SU-DHL-6 (cell line): ENCODE measurements around the gene ATG9B.
A peak's percentile ranks its signal among the peaks of the same experiment; 100 is the strongest.
"Not testable (repeated sequence)": the region's sequence is repeated elsewhere in the genome, so short reads cannot be mapped to it uniquely, and the experiment has no call there.

Experiments
- H2AFZ ChIP-seq: fragments of 200-600 bp; sonication (generic); 2 replicates; pipeline ENCODE4 v1.6.1; 2014; ENCODE audit warnings: low read depth, mild to moderate bottlenecking, moderate library complexity, mixed read lengths, antibody characterized with exemption, low read length; ENCODE audit not compliant: severe bottlenecking
- H3F3A ChIP-seq: fragments of 200-600 bp; shearing (Covaris generic); 2 replicates; pipeline ENCODE4 v1.6.0; 2016; ENCODE audit warnings: antibody characterized with exemption, mild to moderate bottlenecking; ENCODE audit not compliant: insufficient read depth
- H3K27ac ChIP-seq: fragments of 200-600 bp; sonication (generic); 2 replicates; pipeline ENCODE4 v1.5.1; 2016; ENCODE audit warnings: low read depth, mild to moderate bottlenecking, low read length, moderate library complexity, mixed read lengths
- H3K27me3 ChIP-seq: fragments of 200-600 bp; sonication (generic), shearing (Covaris generic); 2 replicates; pipeline ENCODE4 v1.6.0; 2014; ENCODE audit warnings: mild to moderate bottlenecking, low read length
- H3K36me3 ChIP-seq: fragments of 200-600 bp; sonication (generic); 2 replicates; pipeline ENCODE4 v1.6.1; 2014; ENCODE audit warnings: mild to moderate bottlenecking, low read length, mixed read lengths
- H3K4me2 ChIP-seq: fragments of 300-600, 200-600 bp; shearing (Covaris generic), sonication (generic); 2 replicates; pipeline ENCODE4 v1.6.0; 2014; ENCODE audit warnings: low read length, low read depth, mild to moderate bottlenecking; ENCODE audit not compliant: poor library complexity, severe bottlenecking
- H3K4me3 ChIP-seq: fragments of 200-600 bp; sonication (generic); 2 replicates; pipeline ENCODE4 v1.5.1; 2014; ENCODE audit warnings: antibody characterized with exemption, low read length, mild to moderate bottlenecking, mixed read lengths; ENCODE audit not compliant: insufficient read depth, poor library complexity, severe bottlenecking
- H3K79me2 ChIP-seq: fragments of 200-600 bp; sonication (generic); 2 replicates; pipeline ENCODE4 v1.6.1; 2014; ENCODE audit warnings: mild to moderate bottlenecking, low read length, moderate library complexity; ENCODE audit not compliant: insufficient read depth
- H3K9ac ChIP-seq: fragments of 200-600 bp; sonication (generic); 2 replicates; pipeline ENCODE4 v1.7.0; 2014; ENCODE audit warnings: mild to moderate bottlenecking, low read length
- H3K9me2 ChIP-seq: fragments of 200-600 bp; sonication (generic); replicated peaks from 2 replicates; pipeline ENCODE4 v1.6.1; 2014; ENCODE audit warnings: low read length; ENCODE audit not compliant: insufficient read depth
- H3K9me3 ChIP-seq: fragments of 200-600 bp; sonication (generic); 2 replicates; pipeline ENCODE4 v1.6.1; 2014; ENCODE audit warnings: low read length, mixed read lengths; ENCODE audit not compliant: insufficient read depth
- H4K20me1 ChIP-seq: fragments of 200-600 bp; sonication (generic); 2 replicates; pipeline ENCODE4 v1.6.1; 2014; ENCODE audit warnings: low read depth, mild to moderate bottlenecking, antibody characterized with exemption, low read length, moderate library complexity, mixed read lengths
- CTCF ChIP-seq: fragments of 200-600 bp; sonication (generic); IDR thresholded peaks from one replicate; pipeline ENCODE4 v1.5.1; 2017; ENCODE audit warnings: antibody characterized with exemption, mild to moderate bottlenecking, low read length, moderate library complexity; ENCODE audit not compliant: insufficient read depth, poor library complexity, severe bottlenecking
- EZH2phosphoT487 ChIP-seq: fragments of 200-600 bp; sonication (generic), shearing (Covaris generic); conservative IDR thresholded peaks from 2 replicates; pipeline ENCODE4 v1.6.1; 2018; ENCODE audit warnings: mild to moderate bottlenecking, antibody characterized with exemption, low read length, moderate library complexity, mixed read lengths

The ATG9B gene

GRCh38 chr7:151028948-151029501 is 4.7 kb upstream of the ATG9B start:
- no peaks in the 10 kb centered on the region for H3F3A ChIP-seq
- H3K4me2 ChIP-seq: peak overlapping the region; percentile 78
- peaks cover 12% of the 10 kb centered on the region; the same call in 1 of the 2 replicates for H3K79me2 ChIP-seq
- H3K9me3 ChIP-seq: no peaks in the 10 kb centered on the region
- peak overlapping the region; percentile 76 for H3K4me3 ChIP-seq
- H4K20me1 ChIP-seq: no peaks in the 10 kb centered on the region
- peak overlapping the region; percentile 64 for H2AFZ ChIP-seq
- TF ChIP-seq EZH2phosphoT487 (no peak), CTCF (no peak)
- peak overlapping the region; percentile 65 for H3K9ac ChIP-seq
- H3K27ac ChIP-seq: no peak overlapping the region
- H3K36me3 ChIP-seq: no peaks in the 10 kb centered on the region
- H3K9me2 ChIP-seq: no peaks in the 10 kb centered on the region
- H3K27me3 ChIP-seq: no peaks in the 10 kb centered on the region

DNA sequence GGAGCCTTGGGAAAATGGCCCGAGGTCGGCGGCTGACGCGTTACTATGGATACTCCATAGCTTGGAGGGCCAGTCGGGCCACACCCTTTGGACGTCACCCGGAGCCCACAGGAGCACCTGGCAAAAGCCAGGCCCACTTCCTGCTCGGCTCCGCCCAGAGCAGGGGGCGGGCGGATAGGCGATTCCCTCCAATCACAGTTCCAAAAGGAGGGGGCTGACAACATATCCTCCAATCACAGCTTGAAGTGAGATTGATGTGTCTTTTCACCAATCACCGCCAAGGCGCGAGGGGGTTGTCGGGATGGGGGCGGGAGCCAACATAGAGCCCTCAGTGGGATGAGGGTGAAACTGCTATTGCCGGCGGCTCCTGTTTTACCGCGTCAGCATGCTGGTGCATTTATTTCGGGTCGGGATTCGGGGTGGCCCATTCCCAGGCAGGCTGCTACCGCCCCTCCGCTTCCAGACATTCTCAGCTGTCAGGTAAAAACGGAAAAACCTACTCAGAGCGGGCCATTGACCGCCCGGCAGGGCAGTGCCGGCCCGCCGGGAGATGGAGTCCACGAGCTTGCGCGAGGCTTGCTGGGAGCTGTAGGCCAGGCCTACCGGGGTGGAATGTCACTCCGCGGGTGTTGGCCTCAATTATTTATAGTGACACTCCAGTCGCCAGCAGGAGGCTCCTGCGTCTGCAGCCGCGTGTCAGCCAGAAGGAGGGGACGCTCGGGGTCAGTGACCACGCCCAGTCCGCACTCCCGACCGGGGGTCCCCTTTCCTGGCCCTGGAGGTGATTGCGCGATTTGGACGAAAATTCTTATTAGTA is 4.0 kb upstream of the ATG9B start, which contains the start of gene ABCB8:
Gene ABCB8, plus strand, starts transcription at position 320 of the 817 bp plus-strand sequence. Its CDS starts 66 bp downstream, at position 386.
- Histone ChIP-seq H3K79me2 (peaks cover 12% of the 10 kb centered on the region; the same call in 1 of the 2 replicates), H3K27ac (no peak within 1 kb of the TSS), H3K9me2 (no peaks in the 10 kb centered on the region), H3K36me3 (no peaks in the 10 kb centered on the region), H3K4me3 (peak within 1 kb of the TSS; percentile 76), H3K4me2 (peak within 1 kb of the TSS; percentile 78), H3K27me3 (no peaks in the 10 kb centered on the region), H4K20me1 (no peaks in the 10 kb centered on the region), H3F3A (no peaks in the 10 kb centered on the region), H3K9me3 (no peaks in the 10 kb centered on the region), H2AFZ (peak within 1 kb of the TSS; percentile 93), H3K9ac (peak within 1 kb of the TSS; percentile 65)
- TF ChIP-seq CTCF (no peak), EZH2phosphoT487 (no peak)

- not testable (repeated sequence) for H3K27me3 ChIP-seq, H3K27ac ChIP-seq, H3F3A ChIP-seq, H3K9me3 ChIP-seq, H3K36me3 ChIP-seq, H4K20me1 ChIP-seq, H3K9me2 ChIP-seq
- Histone ChIP-seq H3K9ac (peak overlapping the region; percentile 34), H3K4me3 (peak overlapping the region; percentile 59), H2AFZ (peak overlapping the region; percentile 93), H3K4me2 (peak overlapping the region; percentile 67), H3K79me2 (peaks cover 12% of the 10 kb centered on the region; the same call in 1 of the 2 replicates)
Measured at GRCh38 chr7:151027728-151028130, 3.4 kb upstream of the ATG9B start.

DNA sequence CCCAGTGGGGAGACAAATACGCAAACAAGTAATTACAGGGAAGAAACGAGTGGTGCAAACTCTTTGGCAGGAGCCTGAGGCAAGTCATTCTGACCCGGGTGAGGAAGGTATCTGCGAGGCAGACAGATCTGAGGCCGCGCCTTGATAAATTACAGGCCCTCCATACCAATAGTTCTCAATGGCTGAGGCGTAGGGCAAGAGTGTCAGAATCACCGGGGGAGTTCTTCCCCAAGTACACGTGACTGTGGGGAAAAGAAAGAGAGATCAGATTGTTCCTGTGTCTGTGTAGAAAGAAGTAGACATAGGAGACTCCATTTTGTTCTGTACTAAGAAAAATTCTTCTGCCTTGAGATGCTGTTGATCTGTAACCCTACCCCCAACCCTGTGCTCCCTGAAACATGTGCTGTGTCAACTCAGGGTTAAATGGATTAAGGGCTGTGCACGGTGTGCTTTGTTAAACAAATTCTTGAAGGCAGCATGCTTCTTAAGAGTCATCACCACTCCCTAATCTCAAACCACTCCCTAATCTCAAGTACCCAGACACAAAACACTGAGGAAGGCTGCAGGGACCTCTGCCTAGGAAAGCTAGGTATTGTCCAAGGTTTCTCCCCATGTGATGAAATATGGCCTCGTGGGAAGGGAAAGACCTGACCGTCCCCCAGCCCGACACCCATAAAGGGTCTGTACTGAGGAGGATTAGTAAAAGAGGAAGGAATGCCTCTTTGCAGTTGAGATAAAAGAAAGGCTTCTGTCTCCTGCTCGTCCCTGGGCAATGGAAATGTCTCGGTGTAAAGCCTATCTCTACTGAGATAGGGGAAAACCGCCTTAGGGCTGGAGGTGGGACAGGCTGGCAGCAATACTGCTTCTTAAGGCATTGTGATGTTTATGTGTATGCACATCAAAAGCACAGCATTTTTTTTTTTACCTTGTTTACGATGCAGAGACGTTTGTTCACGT is 2.8 kb upstream of the ATG9B start:
- H4K20me1 ChIP-seq, H3K9ac ChIP-seq, H3F3A ChIP-seq, H3K27me3 ChIP-seq, H3K4me3 ChIP-seq, H3K36me3 ChIP-seq, H3K27ac ChIP-seq, H3K9me3 ChIP-seq, H3K9me2 ChIP-seq: not testable (repeated sequence)
- Histone ChIP-seq H3K79me2 (peaks cover 12% of the 10 kb centered on the region; the same call in 1 of the 2 replicates), H2AFZ (peak overlapping the region; percentile 93), H3K4me2 (peak overlapping the region; percentile 67)
